ENCODE measurements around the gene ASF1B.
A peak's percentile ranks its signal among the peaks of the same experiment; 100 is the strongest.

The ASF1B gene

DNA sequence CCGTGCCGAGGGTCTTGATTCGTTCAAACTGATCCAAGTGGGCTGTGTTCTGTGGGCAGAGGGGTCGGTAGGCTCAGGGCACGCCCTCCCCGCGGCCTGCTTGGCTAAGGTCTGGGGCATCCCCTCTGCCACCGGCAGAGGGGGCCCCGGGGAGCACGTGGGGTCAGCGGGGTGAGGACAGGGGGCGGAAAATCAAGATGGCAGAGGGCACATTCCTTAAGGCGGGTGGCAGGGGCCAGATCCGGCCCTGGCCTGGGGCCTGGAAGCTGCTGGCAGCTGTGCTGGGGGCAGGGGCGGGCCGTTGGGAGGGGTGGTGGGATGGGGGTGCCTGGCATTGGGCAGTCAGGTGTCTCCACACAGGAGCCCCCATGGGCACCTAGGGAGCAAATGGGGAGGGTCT lies 29.5 kb downstream of the ASF1B start:
- DNase-seq, result no peak

GRCh38 chr19:14105680-14106079 lies 30.7 kb downstream of the ASF1B start:
- no peak for DNase-seq

DNA sequence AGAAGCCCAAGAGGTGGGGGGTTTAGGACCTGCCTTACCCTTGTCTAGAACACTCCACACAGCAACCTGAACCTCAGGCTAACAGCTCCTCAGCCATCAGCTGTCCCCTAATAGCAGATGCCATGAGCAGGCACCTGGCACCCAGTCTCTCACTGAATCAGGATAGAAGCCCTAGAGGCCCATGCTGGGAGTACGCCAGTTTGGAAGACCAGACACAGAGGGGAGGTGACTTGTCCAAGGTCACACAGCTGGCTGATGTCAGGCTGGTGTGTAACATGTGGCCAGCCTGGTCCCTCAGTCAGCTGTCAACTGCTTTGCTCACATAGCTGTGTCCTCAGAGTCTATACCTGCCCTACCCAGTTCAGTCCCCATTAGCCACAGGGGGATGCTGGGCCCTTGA lies 33.1 kb downstream of the ASF1B start:
- no peak for DNase-seq

DNA sequence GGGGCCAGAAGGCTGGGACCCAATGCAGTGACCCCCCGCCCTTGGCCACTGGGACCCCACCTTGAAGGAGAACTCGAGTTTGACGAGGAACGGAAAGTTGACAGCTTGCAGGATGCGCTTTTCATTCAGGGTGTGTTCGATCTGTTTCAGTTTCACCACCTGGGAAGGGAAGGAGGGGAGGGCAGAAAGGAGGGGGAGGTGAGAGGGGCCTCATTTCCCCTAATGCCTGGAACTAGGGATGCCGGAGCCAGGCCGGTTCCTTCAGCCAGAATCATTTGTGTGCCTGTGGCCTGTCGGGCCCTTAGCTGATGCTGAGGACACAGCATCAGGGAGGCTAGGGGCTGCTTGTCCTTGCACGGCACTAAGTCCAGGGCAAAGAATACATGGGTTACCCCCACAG lies 33.6 kb downstream of the ASF1B start:
- no peak for DNase-seq

- DNase-seq, result no peak
Observed at GRCh38 chr19:14102102-14102696, 34.2 kb downstream of the ASF1B start.

GRCh38 chr19:14101003-14101545 lies 35.3 kb downstream of the ASF1B start:
- no peak for DNase-seq

DNA sequence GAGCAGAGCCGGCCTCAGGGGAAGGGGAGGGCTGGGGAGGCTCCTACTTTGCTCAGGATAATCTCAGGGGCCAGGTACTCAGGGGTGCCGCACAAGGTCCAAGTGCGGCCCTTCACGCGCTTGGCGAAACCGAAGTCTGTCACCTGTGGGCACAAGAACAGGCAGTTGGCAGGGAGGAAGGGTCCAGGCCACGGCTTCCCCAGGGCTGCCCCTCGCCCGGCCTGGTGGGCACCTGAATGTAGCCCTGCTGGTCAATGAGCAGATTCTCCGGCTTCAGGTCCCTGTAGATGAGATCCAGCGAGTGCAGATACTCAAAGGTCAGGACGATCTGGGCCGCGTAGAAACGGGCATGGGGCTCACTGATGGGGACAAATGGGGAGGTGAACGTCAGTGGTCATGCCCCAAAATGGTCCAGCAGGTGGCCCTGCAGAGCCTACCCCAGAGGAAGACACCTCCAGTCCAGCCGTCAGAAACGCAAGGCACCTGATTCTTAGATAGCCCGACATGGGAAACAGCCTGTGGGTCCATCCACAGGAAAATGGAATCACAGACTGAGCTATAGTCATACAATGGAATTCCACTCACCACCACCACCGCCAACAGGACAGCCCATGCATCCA lies 38.7 kb downstream of the ASF1B start:
- no peak for DNase-seq

GRCh38 chr19:14096272-14096992 lies 40.0 kb downstream of the ASF1B start:
- no peak for DNase-seq

DNA sequence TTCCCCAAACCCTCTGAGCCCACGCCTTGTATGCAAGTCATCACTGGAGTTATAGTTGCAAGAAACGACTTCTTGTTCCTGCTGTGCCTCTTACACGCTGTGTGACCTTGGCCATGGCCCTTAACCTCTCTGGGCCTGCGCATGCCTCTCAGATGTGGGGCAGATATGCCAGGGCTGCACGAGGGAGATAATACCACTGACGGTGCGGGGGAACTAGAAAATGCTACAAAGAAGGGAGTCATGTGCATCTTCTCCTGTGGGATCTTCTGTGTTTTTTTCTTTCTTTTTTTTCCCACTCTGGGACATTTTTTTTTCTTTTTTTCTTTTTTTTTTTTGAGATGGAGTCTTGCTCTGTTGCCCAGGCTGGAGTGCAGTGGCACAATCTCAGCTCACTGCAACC lies 41.5 kb downstream of the ASF1B start:
- DNase-seq, result no peak

DNA sequence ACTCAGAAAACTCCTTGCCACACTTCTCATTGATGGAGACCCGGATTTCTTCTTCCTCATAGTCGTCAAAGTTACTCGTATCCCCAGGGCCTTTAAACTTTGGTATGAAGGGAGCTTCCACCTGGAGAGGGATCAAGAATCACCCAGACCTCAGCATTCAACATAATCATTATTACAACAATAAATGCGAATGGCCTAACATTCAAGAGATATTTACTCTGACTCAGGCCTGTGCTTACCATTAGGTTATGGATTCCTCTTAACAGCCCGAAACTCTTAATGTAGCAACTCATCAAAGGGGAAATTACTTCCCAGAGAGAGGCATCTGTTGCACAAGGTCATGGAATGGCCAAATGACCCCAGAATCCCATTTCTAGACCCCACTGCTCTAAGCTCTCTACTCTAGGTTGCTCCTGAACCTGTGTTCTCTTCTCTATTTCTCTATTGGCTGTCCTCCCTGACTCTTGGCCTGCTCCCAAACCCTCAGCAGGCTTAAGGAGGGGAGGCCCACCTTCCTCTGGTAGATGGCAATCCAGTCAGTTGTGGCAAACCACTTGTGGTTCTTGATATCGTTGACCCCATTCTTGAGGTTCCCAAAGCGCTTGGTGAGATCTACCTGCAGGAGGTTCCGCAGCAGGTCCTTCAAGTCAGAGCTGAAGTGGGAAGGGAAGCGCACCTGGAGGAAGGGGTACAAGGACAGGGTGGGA lies 43.1 kb downstream of the ASF1B start:
- DNase-seq, result no peak

DNA sequence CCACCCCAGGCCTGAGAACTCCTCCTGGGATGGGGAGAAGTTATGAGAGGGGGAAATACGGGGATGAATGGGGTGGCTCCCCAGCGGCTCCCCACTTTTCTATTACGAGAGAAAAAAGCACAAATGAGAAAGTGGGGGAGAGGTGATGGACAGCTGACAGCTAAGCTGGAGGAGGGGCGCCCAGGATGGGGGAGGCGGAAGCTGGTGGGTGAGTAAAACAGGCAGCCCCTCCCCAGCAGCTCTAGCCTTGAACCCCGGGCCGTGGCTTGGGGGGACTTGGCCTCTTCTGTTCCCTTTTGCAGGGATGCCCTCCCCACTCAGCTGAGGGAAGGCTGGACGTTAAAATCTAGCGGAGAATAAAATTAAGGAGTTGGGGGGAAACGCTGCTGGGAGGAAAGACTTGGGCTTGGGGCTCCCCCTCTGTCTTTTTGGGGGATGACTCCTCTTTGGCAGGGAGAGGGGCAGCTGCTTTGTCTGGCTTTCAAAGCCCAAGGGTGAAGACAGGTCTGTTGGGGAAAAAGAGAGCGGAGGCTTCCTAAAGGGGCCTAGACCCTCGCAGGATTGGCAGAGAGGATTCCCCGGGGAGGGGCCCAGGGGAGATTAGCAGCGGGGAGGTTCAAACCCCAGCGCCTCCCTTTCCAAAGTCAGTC lies 44.5 kb downstream of the ASF1B start:
- DNase-seq, result no peak

- peak; percentile 67 for DNase-seq
Observed at GRCh38 chr19:14091081-14091812, 45.1 kb downstream of the ASF1B start.

DNA sequence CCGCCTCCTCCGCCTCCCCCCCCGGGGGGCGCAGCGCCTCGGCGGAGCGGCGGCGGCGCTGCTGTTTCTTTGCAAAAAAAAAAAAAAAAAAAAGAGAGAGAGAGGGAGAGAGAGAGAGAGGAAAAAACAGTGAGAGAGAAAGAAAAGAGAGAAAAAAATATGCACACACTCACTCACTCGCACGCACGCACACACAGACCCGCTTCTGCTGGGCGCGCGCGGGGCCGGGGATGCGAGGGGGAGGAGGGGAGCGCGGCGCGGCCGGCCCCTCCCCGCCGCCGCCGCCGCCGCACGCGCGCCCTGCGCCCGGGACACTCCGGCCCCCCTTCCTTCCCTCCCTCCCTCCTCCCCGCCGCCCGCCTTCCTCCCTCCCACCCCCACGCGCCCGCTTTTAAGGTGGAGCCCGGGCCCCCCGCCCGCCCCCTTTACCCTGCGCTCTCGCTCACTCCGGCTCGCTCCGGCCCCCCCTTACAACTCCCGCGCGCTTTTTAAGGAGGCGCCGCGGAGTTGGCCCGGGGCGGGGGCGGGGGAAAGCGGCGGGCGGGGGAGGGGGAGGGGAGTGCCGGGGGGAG lies 45.8 kb downstream of the ASF1B start, which contains the start of gene SAMD1:
TSS of gene SAMD1 (minus strand) at position 243 of the 572 bp plus-strand sequence.
- peak; percentile 92 for DNase-seq

- peak; percentile 27 for DNase-seq
Observed at GRCh38 chr19:14089662-14090508, 46.5 kb downstream of the ASF1B start.

DNA sequence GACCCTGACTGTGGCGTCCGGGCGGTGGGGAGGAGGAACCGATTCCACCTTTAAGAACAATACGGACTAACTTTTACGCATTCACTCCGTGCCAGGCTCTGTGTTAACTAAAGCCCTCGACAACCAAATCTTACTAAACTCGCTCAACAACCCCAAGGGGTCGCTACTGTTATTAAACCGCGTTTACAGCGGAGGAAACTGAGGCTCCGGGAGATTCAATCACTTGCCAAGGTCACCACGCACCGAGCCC lies 47.1 kb downstream of the ASF1B start:
- peak; percentile 21 for DNase-seq

GRCh38 chr19:14088634-14089411 lies 47.6 kb downstream of the ASF1B start:
- DNase-seq, result no peak

DNA sequence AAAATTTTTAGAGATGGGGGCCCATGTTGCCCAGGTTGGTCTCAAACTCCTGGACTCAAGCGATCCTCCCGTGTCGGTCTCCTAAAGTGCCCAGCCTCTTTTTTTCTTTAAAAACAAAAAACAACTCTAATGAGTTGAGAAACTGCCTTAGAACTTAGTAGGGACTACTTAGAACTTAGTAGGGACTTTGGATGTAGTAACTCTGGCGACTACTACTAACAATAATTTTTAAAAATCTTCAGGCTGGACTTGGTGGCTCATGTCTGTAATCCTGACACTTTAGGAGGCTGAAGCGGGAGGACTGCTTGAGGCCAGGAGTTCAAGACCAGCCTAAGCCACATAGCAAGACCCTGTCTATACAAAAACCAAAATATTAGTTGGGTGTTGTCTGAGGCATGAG lies 50.3 kb downstream of the ASF1B start:
- DNase-seq, result no peak

DNA sequence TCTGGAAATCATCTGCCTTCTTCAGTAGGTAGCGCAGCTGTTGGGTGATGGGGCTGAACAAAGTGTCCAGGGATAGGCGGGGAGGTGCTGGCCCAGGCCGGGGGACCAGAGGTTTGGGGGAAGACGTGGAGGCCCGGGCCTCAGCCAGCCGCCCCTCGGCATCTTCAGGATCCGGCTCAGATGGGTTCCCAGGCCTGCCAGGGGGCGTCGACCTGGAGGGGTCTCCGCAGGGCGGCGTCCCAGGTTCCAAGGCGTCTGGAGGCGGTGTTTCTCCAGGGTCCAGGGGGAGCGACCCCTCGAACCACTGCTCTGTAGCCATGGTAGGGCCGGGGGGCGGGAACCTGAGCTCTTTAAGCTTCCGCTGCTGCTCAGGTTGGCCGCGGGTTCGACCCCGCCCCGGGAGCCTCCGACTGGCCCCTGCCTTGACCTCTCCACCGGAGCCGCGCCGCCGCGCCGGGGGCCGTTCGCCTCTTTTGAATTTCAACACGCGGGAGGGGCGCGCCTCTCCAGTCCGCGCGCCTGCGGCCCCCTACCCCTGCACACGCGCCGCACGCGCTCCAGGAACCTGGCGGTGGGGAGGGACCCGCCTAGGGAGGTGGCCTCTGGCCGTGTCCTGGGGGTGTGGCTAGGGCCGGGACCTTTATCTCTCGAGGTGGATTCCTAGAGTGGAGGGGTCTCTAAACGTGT lies 50.9 kb downstream of the ASF1B start, which contains the start of gene C19orf67:
TSS of gene C19orf67 (minus strand) at position 475 of the 687 bp plus-strand sequence. CDS start at position 319, 156 bp downstream.
- no peak for DNase-seq

GRCh38 chr19:14082675-14082960 lies 53.8 kb downstream of the ASF1B start:
- DNase-seq, result no peak
